K562 (cell line): ENCODE results near the gene KCND1.

ENCODE experiments used
- CTCF ChIP-seq, 3 experiments: IDR thresholded peaks in 2 of 3; conservative IDR thresholded peaks in 1 of 3; 2 replicates each; pipeline ENCODE4 v1.5.1; 2011 to 2012; ENCODE audit warnings: low read length in 3 of 3, mild to moderate bottlenecking in 3 of 3, control low read depth in 2 of 3, improper control_type of control experiment in 1 of 3, inconsistent platforms in 1 of 3, low read depth in 1 of 3, mixed read lengths in 1 of 3, moderate library complexity in 1 of 3; ENCODE audit not compliant: insufficient read depth in 2 of 3
- EZH2 ChIP-seq: IDR thresholded peaks from 2 replicates; pipeline ENCODE4 v1.6.1; 2012; ENCODE audit warnings: low read depth, mild to moderate bottlenecking, inconsistent platforms, low read length, borderline replicate concordance
- MXI1 ChIP-seq: IDR thresholded peaks from 2 replicates; pipeline ENCODE4 v1.6.1; 2011; ENCODE audit warnings: low read depth, mild to moderate bottlenecking, improper control_type of control experiment, low read length
- PHF20 ChIP-seq: fragments of 450-650 bp; IDR thresholded peaks from 2 replicates; pipeline ENCODE4 v1.6.1; 2018; ENCODE audit not compliant: partially characterized antibody
- POLR2AphosphoS5 ChIP-seq: IDR thresholded peaks from 2 replicates; pipeline ENCODE4 v1.6.1; 2011; ENCODE audit warnings: mild to moderate bottlenecking, low read depth, low read length, moderate library complexity; ENCODE audit not compliant: control insufficient read depth, insufficient read depth
- SETDB1 ChIP-seq: IDR thresholded peaks from one replicate; pipeline ENCODE4 v1.6.1; 2012; ENCODE audit warnings: low read length, control low read depth, inconsistent platforms
- SMAD3 ChIP-seq: fragments of 450-650 bp; formaldehyde crosslinking; conservative IDR thresholded peaks from 2 replicates; pipeline ENCODE4 v1.4.0; 2020; ENCODE audit warnings: mild to moderate bottlenecking
- STAT5B ChIP-seq: fragments of 250-450 bp; sonication (Bioruptor Pico); IDR thresholded peaks from 2 replicates; pipeline ENCODE4 v1.8.0; 2021; ENCODE audit warnings: mild to moderate bottlenecking, inconsistent platforms
- TAF1 ChIP-seq: IDR thresholded peaks from 2 replicates; pipeline ENCODE4 v1.6.1; 2011; ENCODE audit warnings: mild to moderate bottlenecking, low read length, moderate library complexity; ENCODE audit not compliant: insufficient read depth, control insufficient read depth, severe bottlenecking; ENCODE audit errors: extremely low read depth
- ZBTB7A ChIP-seq: IDR thresholded peaks from 2 replicates; pipeline ENCODE4 v1.6.1; 2011; ENCODE audit warnings: low read depth, mild to moderate bottlenecking, low read length, moderate library complexity, borderline replicate concordance; ENCODE audit not compliant: control insufficient read depth
- ZNF347 ChIP-seq: fragments of 450-650 bp; formaldehyde crosslinking; IDR thresholded peaks from 2 replicates; pipeline ENCODE4 v1.4.0; 2020; ENCODE audit warnings: low read depth, mild to moderate bottlenecking, moderate library complexity

- TF ChIP-seq POLR2AphosphoS5, result no peak
- TF ChIP-seq STAT5B (CRISPR knock-in tag), result no peak
- TF ChIP-seq PHF20, result no peak
- no peak for TF ChIP-seq EZH2
- no peak for TF ChIP-seq ZNF347 (CRISPR knock-in tag)
- no peak for TF ChIP-seq SMAD3 (CRISPR knock-in tag)
- no peak for TF ChIP-seq MXI1
- no peak for TF ChIP-seq ZBTB7A
- TF ChIP-seq SETDB1, result no peak
- TF ChIP-seq CTCF (IDR thresholded peaks at IDR 0.05 in 2 of 3, conservative IDR thresholded peaks at IDR 0.05 in 1 of 3; ENCODE audit: insufficient read depth in 2 of 3, low read depth in 1 of 3, low read length in 3 of 3), result no peak
- TF ChIP-seq TAF1, result no peak
Observed at GRCh38 chrX:48976086-48976485, 4.4 kb upstream of the KCND1 start.
